GM12874 (cell line): Measurements from ENCODE around the gene TRIM31.

Source experiments
- TF ChIP-seq, protein P1 (sequence below): IDR thresholded peaks from 2 replicates; pipeline ENCODE4 v1.5.1; 2011; ENCODE audit warnings: low read depth, mild to moderate bottlenecking, control low read depth, low read length, moderate library complexity; ENCODE audit not compliant: insufficient read depth

The TRIM31 gene

DNA sequence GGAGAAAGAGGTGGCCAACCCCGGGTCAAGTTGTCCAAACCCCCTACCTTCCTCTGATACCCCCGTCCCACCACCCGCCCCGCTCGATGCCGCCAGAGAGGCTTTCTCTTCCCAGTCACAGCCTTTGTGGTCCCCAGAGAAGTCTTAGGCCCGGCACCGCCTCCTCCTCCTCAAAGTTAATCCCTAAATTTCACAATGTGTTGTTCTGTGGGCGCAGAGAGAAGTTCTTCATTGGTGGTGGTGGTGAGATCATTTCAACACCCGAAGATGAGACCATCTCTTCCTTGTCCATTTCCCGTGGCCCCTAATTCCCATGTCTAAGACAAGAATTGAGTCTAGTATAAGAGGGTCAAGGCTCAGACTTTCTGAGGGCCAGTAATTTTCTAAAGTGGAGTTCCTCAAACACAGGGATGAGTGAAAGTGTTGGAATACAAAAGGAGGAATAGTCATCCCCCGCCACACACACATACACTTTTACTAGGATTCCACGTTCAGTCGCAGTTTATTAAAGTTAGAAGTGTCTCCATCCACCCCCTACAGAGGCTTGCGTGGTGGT is 10.4 kb downstream of the TRIM31 start:
- TF ChIP-seq, protein P1, sequence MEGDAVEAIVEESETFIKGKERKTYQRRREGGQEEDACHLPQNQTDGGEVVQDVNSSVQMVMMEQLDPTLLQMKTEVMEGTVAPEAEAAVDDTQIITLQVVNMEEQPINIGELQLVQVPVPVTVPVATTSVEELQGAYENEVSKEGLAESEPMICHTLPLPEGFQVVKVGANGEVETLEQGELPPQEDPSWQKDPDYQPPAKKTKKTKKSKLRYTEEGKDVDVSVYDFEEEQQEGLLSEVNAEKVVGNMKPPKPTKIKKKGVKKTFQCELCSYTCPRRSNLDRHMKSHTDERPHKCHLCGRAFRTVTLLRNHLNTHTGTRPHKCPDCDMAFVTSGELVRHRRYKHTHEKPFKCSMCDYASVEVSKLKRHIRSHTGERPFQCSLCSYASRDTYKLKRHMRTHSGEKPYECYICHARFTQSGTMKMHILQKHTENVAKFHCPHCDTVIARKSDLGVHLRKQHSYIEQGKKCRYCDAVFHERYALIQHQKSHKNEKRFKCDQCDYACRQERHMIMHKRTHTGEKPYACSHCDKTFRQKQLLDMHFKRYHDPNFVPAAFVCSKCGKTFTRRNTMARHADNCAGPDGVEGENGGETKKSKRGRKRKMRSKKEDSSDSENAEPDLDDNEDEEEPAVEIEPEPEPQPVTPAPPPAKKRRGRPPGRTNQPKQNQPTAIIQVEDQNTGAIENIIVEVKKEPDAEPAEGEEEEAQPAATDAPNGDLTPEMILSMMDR: no peak

DNA sequence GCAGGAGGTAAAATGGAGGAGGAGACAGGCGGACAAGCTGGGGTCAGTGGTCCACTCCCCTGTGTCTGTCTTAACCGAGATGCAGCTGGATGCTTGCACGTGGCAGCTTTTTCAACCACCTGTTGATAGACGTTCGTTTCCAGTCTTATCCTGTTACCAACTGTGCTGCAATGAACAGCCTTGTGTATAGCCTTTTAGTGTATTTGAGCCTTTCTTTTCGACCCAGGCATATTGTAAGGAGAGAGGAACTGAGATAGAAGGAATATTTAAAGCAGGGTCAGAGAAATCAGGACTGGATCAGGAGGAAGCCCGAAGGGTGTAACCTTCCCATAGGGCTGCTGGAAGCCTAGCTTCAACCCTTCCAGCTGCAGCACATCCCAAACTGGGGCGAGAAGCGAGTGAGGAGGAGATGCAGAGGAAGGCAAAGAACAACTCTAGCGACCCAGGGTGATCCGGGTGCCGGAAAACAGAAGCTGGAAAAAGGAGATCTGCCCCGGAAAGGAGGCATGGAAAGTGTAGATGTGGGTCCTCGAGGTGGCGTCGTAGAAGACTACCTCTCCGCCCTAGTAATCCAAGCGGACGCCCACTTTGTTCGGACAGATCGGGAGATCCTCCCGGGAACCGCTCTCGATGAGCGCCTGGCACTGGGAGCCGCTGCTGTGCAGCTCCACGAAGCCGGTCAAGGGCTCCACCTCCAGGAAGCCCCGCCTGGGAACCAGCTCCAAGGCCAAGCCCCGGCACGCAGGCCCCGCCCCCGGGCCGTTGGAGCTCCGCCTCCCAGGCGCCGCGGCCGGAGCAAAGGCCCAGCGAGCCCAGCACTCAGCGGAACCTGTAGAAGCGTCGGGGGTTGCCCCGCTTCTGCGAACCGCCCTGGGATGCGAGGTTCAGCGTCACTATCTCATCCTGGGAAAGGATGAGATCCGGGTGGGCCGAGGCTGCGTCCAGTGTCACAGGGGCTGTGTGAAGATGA is 11.2 kb downstream of the TRIM31 start:
- TF ChIP-seq, protein P1: no peak

DNA sequence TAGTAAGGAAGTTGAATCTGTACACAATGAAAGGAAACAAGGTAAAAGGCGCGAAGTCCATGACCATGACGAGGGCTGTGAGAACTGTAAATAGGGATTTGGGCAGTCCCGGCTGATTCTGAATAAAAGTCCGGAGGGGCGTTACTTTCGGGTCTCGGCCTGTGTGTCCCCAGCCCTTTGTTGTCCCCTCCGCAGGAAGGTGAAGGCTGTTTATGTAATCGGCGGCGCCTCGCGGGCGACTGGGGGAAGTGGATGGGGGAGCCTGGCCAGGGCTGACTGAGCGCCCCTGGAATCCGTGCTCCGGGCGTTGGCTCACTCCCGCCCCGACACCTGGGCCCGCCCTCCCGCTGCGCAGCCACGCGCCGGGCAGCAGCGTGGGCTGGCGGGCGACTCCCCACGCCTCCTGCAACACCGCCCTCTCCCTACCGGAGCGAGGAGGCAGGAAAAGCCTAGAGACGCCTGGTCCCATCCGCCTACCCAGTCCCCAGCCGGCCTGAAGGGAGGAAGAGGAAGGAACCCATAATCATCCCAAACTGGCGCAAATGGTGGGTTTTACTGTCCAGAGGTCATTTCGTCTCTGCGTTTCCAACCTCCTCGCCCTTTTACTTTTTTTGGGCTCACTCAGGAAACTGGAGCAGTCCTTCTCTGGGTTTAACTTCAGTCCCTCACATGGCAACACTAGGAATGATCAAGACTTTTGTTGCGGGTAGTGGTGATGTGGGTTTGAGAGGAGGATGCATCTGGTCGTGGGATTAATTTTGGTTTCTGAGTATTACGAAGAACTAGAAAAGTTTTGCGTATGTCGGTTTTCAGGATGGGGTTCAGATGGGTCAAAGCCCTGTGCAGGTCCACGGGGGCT is 12.1 kb downstream of the TRIM31 start:
- TF ChIP-seq, protein P1: no peak

DNA sequence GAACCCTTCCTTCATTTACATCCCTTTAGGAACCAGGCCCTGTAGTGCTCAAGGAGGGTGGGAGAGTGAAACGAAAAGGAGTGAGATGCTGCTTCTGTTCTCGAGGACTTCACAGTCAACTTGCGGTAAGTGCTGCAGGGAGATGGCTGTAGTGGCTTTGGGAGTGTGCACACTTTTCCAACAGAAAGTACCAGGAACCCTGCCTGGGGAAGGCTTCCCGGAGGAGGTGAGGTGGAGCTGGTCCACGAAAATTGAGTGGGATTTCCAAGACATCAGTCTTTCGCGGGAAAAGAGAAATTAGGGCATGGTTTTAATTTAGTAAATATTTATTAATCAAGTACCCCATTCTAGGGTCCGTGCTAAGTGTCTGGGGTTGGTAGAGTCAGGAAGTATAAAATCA is 12.7 kb downstream of the TRIM31 start:
- TF ChIP-seq, protein P1: no peak

DNA sequence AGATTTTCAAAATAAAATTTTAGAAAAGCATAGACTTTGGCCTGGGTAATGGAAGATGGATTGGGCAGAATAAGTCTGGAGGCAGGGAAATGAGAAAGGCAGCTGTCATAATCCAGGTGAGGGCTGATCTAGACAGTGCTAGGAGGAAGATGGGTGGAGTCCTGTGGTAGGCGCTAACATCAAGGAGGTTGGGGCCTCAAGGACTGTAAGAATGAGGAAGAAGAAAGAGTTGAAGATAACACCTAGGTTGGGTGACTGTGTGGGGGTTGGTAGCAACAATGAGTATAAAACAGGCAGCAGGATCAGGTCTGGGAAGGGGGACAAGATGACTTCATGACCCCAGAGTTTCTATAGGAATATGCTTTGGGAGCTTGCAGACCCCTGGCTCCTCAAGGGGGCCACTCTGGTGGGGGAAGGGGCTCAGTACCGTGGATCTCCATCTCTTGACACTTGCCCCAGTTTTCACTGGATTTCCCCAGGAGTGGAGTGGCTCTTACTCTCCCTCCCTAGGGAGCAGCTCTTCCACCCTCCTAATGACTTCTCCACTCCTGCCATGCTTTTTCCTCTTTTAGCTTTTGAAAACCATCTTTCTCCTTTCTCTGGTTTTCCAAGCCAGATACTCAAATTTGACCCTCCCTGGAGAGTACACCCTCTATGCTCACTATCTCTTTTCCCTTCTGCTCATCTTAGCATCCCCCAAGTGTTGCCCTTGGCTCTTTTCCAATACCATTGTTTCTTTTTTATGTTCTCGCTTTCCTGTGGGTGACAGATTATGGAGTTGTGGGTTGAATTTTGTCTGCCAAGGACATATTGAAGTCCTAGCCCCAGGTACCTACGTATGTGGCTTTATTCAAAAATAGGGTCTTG is 14.8 kb downstream of the TRIM31 start:
- TF ChIP-seq, protein P1: no peak

DNA sequence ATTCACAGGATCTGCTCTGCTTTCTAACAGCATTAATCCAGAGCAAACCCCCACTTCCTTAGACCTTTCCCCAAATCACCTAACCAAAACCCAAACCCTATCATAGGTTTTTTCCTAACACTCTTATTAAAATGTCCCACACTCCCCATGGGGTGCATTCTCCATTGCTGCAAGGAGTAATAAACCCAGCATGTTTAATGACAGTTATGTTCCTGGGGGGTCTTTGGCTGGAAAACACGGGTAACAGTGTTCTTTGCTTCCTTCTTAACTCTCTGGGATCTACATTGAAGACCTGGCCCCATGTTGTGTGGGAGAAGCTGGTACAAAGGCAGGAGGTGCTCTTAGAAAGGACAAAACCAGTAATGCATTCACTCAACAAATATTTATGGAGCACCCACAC is 16.1 kb downstream of the TRIM31 start:
- TF ChIP-seq, protein P1: no peak
